ENCODE measurements around the gene LRRTM4.
A peak's percentile ranks its signal among the peaks of the same experiment; 100 is the strongest.

The LRRTM4 gene

DNA sequence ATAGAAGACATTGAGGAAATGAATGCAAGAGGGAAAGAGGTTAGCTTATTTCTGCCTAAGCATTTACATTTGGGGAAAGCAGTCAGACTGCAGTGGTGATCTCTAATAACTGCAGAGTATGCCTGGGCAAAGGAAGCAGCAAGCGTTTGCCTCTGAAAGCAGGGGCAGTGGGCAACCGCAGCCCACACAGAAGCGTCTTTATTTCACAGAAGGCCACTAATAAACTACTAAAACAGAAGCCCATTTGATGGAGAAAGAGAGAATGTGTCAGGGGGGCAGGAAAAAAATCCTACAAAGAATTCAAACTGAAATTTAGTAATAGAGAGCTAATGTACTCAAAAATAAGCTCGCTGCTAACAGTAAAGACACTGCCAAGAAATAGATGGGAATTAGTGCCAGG, 53.1 kb downstream of the LRRTM4 start:
- DNase-seq: no peak

DNA sequence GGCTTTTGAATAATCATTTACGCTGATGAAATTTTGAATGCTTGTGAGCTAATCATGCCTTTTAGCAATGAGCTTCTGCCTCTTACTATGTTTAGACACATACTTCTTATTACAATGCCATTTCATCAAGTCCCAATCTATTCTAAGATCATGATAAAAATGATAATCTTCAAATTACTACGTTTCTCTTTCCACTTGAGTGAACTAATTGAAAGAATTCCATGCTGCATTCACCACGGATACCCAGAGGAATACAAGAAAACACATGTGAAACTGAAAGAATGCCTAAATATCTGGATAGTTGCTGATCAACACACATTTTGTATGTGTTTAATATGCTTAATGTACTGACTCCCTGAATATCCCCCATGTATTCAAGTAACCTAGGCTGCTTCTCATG, 62.3 kb downstream of the LRRTM4 start:
- no peak for DNase-seq

DNA sequence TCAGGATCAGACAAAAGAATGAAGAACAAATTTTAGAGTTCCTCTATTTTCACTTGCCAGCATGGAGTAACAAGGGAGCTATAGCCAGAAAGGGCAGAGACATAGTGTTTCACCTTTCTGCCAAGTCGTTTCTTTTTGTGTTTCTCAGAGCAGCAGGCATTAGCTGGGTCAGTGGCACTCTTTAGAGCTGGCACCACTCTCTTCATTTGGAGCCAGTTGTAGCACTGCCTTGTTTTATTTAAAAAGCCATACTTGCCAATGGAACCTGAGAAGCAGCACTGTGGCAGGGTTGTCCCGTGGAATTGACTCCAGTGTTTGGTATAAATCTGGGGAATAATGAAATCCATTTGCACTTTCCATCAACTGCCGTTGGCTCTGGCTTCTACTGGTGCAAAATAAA, 64.0 kb downstream of the LRRTM4 start:
- no peak for DNase-seq

DNA sequence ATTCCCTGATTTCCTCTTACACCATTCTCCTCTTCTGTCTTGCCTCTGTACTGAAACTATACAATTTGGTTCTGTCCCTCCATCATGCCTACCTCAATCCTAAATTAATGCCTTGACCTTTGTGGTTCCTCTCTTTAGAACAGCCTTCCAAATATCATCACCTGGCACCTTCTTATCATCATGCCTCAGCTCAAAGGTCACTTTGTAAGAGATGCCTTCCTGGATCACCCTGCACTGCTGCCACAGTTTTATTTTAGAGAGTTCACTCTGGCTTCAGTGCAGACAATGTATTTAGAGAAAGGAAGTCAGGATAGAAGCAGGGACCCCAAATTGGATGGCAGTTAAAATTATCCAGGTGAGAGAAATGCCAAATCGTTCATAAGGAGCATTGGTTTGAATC, 64.5 kb downstream of the LRRTM4 start:
- no peak for DNase-seq

GRCh38 chr2:77443076-77443475, 79.1 kb downstream of the LRRTM4 start:
- DNase-seq: no peak

DNA sequence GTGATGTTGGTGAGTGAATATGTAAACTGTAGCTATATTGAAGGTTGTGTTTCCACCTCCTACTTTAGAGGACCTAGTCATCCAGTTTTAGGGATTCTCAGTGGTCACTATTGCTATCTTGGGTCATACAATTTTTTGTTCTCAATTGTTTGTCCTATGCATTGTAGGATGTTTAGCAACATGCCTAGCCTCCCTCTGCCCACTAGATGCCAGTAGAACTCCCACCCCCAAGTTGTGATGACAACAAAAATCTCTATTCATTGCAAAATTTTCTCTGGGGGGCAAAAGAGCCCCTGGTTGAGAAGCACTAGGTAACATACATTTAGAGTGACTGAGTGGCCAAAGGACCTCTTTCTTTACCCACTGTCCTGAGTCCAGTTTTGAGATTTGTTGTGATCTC, 87.3 kb downstream of the LRRTM4 start:
- DNase-seq: peak; percentile 2

GRCh38 chr2:77428946-77429345, 93.2 kb downstream of the LRRTM4 start:
- DNase-seq: no peak

DNA sequence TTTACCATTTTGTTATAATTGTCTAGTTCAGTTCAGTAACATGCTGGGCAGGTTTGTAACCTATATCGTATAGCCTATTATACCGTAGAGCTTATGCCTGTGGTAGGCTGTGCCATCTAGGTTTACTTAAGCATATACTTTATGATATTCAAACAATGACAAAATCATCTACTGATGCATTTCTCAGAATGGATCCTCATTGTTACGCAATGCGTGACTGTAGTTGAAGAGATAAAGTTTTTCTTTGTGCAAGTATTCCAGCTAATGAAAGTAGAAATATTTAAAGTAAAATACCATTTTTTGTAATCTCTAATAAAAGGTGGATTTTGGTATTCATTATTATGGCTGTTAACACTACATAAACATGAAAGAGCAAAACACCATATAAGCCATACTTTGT, 100.2 kb downstream of the LRRTM4 start:
- DNase-seq: peak; percentile 8

- DNase-seq: peak; percentile 11
These were observed 103.6 kb downstream of the LRRTM4 start for GRCh38 chr2:77418537-77418936.

DNA sequence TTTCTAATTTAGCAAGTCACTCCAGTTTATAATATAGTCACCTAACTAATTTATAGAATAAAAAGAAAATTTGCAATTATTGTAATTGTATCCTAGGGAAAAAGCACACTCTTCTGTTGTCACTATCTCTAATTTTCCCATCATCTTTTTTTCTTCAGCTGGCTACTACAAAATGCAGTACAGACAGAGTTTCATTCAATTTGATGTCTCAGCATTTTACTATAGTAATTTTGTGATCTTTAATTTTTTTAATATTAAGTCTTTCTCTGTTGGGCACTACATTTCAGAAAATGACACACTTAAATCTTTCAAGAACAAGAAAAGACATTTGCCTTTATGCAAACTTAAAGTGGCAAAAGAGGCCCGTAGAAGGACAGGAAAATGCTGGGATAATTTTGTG, 118.0 kb downstream of the LRRTM4 start:
- DNase-seq: no peak

DNA sequence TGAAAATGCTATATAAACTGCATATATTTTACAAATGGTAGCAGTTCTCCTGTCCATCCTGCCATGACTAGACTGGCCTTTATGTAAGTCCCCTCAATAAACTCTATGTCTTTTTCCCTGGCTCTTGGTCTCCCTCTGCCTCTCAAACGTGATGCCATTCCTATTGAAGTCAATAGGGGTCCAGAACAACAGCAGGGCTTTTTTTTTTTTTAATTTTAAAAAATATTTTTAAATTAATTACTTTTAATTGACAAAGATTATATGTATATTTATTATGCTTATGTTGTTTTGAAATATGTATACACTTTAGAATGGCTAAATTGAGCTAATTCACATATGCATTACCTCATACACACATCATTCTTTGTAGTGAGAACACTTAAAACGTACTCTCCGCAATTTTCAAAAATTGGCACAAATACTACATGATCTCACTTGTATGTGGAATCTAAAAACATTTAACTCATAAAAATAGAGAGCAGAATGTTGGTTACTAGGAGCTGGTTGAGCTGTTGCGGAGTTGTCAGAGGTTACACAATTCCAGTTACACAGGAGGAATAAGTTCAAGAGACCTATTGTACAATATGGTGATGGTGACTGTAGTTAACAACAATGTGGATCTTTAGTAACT, 123.1 kb downstream of the LRRTM4 start:
- DNase-seq: no peak

GRCh38 chr2:77397763-77398162, 124.4 kb downstream of the LRRTM4 start:
- DNase-seq: no peak

- DNase-seq: peak; percentile 46
These were observed 127.2 kb downstream of the LRRTM4 start for GRCh38 chr2:77395011-77395410.

DNA sequence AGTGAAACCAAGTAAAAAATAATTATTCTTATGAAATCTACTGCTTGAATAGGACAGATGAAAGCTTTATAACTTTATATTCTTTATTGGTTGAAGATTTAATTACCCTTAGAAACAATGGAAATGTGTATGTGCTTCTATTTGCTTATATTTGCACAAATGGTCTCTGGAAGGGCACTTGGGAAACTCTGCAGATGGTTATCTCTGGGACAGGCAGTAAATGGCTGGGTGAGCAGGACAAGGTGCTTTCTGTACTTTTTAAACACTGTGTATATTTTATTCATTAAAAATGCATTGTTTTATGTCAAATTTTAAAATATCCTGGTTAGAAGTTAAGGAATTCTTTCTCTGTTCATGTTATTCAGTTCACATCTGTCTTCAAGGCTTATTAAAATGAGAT, 131.1 kb downstream of the LRRTM4 start:
- no peak for DNase-seq

GRCh38 chr2:77387324-77387723, 134.9 kb downstream of the LRRTM4 start:
- DNase-seq: no peak

DNA sequence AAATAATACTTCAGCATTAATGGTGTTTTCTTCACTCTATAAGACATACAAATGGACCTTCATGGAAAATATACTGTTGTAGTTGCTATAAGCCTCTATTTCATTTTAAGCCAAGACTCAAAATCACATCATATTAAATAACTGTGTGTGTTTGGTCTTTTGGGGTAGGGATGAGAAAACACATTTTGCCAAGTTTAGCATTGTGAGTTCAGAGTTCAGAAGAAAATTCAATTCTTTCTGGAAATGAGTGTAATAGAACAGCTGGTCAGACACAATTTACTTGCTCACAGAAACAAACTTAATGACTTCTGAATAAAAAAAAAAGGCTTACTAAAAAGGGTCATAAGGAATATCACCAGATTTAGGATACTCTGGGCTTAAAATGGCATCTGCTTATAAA, 149.5 kb downstream of the LRRTM4 start:
- no peak for DNase-seq

GRCh38 chr2:77370511-77370910, 151.7 kb downstream of the LRRTM4 start:
- no peak for DNase-seq

GRCh38 chr2:77363277-77363676, 158.9 kb downstream of the LRRTM4 start:
- DNase-seq: no peak

- DNase-seq: no peak
These were observed 173.4 kb downstream of the LRRTM4 start for GRCh38 chr2:77348821-77349220.

DNA sequence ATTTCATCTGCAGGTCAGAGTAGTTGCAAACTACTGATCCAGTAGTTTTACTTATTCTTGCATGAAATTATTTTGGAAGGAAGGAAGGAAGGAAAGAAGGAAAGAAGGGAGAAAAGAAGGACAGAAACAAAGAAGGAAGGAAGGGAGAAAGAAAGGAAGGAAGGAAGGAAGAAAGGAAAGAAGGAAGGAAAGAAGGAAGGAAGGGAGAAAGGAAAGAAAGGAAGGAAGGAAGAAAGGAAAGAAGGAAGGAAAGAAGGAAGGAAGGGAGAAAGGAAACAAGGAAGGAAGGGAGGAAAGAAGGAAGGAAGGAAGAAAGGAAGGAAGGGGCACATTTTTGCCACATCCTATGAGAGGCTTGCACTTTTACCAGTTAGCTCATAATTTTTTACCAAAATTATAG, 186.2 kb downstream of the LRRTM4 start:
- DNase-seq: no peak

GRCh38 chr2:77328134-77328931, 193.8 kb downstream of the LRRTM4 start:
- DNase-seq: no peak

DNA sequence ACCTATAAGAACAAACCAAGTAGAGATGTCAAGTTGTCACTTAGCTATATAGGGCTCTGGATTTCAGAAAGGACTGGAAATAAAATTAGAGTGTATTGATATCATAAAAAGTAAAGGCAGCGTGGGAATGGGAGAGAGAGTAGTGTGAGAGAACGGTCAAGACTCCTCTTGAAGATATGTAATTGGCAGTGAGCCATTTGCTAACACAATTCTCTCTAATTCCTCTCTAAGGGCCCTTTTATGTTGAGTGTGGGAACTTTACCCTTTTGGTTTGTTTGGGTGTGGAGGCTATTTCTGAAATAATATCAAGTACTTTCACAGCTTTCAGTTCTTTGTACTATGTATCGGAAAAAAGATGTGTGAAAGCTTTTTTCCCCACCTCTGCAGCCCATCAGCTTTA, 196.8 kb downstream of the LRRTM4 start:
- DNase-seq: no peak

GRCh38 chr2:77322431-77322830, 199.7 kb downstream of the LRRTM4 start:
- no peak for DNase-seq

- DNase-seq: no peak
These were observed 207.5 kb downstream of the LRRTM4 start for GRCh38 chr2:77314721-77315120.

- no peak for DNase-seq
These were observed 211.8 kb downstream of the LRRTM4 start for GRCh38 chr2:77310416-77310815.

All from OCI-M1 (cell line).